Middle frontal gyrus (tissue), 1 donor: Measurements from ENCODE around the gene ABCG2.
"Not testable (repeated sequence)": the region's sequence is repeated elsewhere in the genome, so short reads cannot be mapped to it uniquely, and the experiment has no call there.

ENCODE experiments used
- DNase-seq: peaks from one replicate; pipeline ENCODE4 v3.0.0-alpha.2; 2015; ENCODE audit warnings: low spot score; ENCODE audit errors: extremely low spot score

ABCG2 gene

GRCh38 chr4:88166608-88167007 lies 8.2 kb upstream of the ABCG2 start:
- DNase-seq: no peak

GRCh38 chr4:88163336-88163735 lies 4.9 kb upstream of the ABCG2 start:
- no peak for DNase-seq

DNA sequence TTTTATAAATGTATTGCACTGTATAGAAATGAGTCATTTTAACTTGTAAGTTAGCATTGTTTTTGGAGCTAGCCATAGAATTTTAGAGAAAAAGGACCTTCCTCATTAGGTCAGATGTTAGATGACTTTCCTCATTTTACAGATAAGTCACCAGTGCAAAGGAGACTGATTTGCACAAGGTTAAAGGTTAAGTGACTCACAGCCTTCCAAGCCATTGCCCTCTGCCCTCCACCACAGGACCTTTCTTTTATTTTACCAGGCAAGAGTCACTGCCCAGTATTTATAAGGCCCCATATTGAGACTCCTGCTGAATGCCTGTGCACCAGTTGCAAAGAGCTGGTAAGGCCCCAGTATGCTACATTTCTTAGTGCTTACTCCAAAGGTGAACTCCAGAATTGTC lies 4.2 kb upstream of the ABCG2 start:
- DNase-seq: no peak

- no peak for DNase-seq
Measured at GRCh38 chr4:88159229-88159725, 838 bp upstream of the ABCG2 start.

- DNase-seq: no peak
Measured at GRCh38 chr4:88158038-88158488, 376 bp downstream of the ABCG2 start.

DNA sequence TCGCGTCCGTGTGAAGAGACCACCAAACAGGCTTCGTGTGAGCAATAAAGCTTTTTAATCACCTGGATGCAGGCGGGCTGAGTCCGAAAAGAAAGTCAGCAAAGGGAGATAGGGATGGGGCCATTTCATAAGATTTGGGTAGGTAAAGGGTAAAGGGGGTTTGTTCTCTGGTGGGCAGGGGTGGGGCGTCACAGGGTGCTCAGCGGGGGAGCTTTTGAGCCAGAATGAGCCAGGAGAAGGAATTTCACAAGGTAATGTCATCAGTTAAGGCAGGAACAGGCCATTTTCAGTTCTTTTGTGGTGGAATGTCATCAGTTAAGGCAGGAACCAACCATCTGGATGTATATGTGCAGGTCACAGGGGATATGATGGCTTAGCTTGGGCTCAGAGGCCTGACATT lies 6.1 kb downstream of the ABCG2 start:
- not testable (repeated sequence) for DNase-seq

- no peak for DNase-seq
Measured at GRCh38 chr4:88148560-88148959, 9.9 kb downstream of the ABCG2 start.

DNA sequence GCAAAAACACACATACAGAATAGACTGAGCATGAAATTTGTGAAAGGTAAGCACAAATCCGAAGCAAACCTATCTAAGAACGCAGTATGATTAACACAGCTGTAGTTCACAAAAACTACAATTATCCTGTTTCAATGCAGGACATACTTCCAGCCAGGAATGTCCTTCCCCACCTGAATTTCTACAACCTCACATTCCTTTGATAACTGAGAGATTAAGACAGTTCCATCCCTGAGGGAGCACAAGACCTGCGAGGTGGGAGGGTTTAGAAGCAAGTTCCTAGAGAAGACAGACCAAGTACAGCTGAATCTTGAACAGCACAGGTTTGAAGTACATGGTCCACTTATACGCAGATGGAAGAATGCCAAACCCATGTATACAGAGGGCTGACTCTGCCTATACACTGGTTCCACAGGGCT lies 10.6 kb downstream of the ABCG2 start:
- no peak for DNase-seq

- no peak for DNase-seq
Measured at GRCh38 chr4:88146891-88147290, 11.5 kb downstream of the ABCG2 start.

- DNase-seq: no peak
Measured at GRCh38 chr4:88144866-88145300, 13.6 kb downstream of the ABCG2 start.

DNA sequence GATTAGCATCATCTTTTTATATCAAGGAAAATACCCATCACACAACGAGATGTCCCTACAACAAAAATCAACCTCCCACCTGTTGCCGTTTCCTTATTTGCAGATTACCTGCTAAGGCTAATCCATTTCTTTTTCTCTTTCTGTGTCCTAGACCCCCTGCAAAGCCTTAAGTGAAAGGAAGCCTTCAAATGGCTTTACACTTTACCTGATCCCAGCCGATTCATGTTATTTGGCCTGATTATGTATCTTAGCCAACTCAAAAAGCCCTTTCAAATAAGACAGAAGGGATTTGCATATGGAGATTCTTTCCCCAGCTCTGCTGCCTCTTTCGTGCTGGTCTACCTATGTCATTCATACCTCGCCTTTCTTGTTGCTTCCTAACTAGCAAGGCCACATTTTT lies 14.4 kb downstream of the ABCG2 start:
- no peak for DNase-seq

DNA sequence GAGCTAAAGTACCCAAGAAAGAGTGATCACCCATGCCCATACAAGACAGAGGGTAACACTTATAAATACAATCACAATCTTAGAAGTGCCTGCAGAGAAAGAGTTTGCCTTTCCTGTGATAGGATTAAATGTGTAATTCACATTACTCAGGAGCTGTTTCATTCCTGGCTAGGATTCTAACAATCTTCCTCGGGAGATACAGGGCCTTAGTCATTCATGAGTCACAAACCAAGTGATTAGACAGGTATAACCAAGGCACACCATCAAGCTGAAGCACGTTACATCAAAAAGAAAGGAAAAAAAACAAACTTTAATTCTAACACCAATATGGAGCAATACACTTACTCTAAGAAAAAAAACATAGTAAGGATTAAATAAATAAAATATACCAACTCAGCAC lies 14.9 kb downstream of the ABCG2 start:
- no peak for DNase-seq

- DNase-seq: no peak
Measured at GRCh38 chr4:88138561-88138960, 19.9 kb downstream of the ABCG2 start.

GRCh38 chr4:88137112-88137511 lies 21.3 kb downstream of the ABCG2 start:
- DNase-seq: no peak

DNA sequence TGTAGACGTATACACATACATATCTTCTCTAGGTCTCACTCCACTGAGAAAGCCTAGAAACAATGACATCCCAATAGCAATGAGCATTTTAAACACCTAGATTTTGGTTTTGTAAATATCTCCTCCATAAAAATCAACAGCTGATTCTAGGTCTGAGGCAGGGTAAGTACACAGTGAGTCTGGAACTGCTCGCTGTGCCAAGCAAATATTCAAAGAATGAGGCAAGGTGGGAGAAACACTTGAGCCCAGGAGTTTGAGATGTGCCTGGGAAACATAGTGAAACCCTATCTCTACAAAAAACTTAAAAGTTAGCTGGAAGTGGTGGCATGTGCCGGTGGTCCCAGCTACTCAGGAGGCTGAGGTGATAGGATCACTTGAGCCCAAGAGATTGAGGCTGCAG lies 22.2 kb downstream of the ABCG2 start:
- no peak for DNase-seq

- no peak for DNase-seq
Measured at GRCh38 chr4:88135356-88135663, 23.1 kb downstream of the ABCG2 start.

DNA sequence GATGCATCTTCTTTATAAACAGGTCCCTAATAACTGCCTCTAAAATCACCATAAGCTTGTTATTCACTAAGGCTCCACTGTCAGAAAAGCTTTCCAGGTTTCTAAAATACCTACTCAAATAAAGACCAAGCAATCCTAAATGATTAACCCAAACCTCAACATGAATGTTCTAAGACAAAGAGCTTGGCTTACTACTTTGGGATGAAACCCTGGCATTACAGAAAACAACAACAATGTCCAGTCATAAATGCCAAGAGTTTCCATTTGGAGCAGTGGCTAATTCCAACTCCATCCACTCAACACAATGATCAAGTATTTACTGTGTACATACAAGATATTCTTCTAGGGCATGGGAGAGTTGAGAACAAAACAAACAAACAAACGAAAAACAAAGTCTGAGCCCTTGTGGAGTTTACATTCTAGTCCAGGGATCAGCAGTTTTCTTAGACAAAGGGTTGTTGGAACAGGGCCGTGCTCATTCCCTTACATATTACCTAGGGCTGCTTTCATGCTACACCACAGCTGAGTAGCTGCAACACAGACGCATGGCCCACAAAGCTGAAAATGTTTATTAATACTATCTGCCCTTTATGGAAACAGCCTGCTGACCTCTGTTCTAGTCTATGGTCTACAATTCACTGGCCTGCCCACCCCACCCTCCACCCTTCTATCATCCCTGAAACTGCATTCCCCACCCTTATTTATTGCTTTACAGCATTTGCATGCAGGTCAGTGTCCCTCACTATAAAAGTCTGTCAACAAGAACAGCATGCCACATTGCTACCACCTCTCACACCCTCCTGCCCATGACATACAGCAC lies 23.7 kb downstream of the ABCG2 start:
- no peak for DNase-seq

- DNase-seq: no peak
Measured at GRCh38 chr4:88134111-88134510, 24.3 kb downstream of the ABCG2 start.

DNA sequence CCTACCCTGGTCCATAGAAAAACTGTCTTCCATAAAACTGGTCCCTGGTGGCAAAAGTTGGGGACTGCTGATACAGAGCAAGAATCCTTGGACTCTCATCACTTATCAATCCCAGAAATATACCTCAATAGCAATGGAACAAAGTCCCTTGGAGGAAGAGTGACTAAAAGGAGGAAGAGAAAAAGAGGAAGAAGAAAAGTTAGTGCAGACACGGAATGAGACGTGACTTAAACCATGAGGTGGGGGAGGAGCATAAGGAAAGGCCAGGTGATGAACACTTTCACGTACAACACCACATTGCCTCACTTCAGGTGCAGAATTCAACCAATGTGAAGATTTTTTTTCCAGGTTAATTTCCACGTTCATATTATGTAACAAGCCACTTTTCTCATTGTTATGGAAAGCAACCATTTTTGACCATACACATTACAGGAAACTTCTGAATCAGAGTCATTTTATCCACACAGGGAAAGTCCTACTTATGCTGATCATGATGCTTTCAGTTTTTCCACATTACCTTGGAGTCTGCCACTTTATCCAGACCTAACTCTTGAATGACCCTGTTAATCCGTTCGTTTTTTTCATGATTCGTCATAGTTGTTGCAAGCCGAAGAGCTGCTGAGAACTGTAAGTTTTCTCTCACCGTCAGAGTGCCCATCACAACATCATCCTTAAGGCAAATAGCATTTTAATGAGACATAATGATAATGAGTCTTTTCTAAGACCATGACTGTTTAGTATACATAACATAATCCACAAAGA lies 27.7 kb downstream of the ABCG2 start:
- DNase-seq: no peak

GRCh38 chr4:88130003-88130402 lies 28.4 kb downstream of the ABCG2 start:
- no peak for DNase-seq

DNA sequence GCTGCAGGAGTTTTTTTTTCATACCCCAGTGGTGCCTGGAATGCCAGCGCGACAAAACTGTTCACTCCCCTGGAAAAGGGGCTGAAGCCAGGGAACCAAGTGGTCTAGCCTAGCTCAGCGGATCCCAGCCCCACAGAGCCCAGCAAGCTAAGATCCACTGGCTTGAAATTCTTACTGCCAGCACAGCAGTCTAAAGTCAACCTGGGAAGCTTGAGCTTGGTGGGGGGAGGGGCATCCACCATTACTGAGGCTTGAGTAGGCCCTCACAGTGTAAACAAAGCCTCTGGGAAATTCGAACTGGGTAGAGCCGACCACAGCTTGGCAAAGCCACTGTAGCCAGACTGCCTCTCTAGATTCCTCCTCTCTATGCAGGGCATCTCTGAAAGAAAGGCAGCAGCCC lies 36.2 kb downstream of the ABCG2 start:
- not testable (repeated sequence) for DNase-seq

- no peak for DNase-seq
Measured at GRCh38 chr4:88119943-88120342, 38.5 kb downstream of the ABCG2 start.

DNA sequence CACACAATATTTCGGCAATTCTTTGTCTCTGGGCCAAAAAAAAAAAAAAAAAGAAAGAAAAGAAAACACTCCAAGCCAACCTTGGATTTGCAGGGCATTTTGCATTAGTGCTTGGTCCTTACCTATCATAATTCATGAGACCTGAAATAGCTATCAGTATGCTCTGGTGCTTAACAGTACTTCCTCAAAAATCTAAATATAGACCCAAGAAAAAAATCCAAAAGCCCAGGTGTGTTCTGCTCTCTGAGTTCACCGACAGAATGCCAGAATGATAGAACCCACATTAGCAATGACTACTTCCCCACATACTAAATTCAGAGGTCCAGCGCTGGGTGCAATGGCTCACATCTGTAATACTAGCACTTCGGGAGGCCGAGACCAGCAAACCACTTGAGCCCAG lies 42.9 kb downstream of the ABCG2 start:
- DNase-seq: no peak
